H1 (cell line): ENCODE results near the gene FAM50A.

ENCODE experiments used
- POLR2AphosphoS5 ChIP-seq: IDR thresholded peaks from 2 replicates; pipeline ENCODE4 v1.6.1; 2011; ENCODE audit warnings: low read depth, low read length
- SRF ChIP-seq: IDR thresholded peaks from 2 replicates; pipeline ENCODE4 v1.6.1; 2011; ENCODE audit warnings: mild to moderate bottlenecking, low read depth, low read length, moderate library complexity
- TAF1 ChIP-seq: IDR thresholded peaks from 2 replicates; pipeline ENCODE4 v1.6.1; 2011; ENCODE audit warnings: mild to moderate bottlenecking, low read depth, low read length

GRCh38 chrX:154472685-154473632 is 29.0 kb downstream of the FAM50A start:
- TF ChIP-seq SRF (no peak), TAF1 (no peak), POLR2AphosphoS5 (no peak)
